Measurements from ENCODE around the gene TXNRD1.
"Not testable (repeated sequence)": the region's sequence is repeated elsewhere in the genome, so short reads cannot be mapped to it uniquely, and the experiment has no call there.

Gene TXNRD1

GRCh38 chr12:104257913-104258472 lies 42.4 kb downstream of the TXNRD1 start:
- Histone ChIP-seq H3K9ac (ENCODE audit: low read length) (no peak overlapping the region), H3K79me1 (ENCODE audit: low read length) (no peaks in the 10 kb centered on the region), H4K5ac (ENCODE audit: low read length) (no peak overlapping the region), H3K79me2 (ENCODE audit: control insufficient read depth, insufficient read depth, low read length) (no peaks in the 10 kb centered on the region), H3K23ac (ENCODE audit: low read length) (no peak overlapping the region), H3K27me3 (ENCODE audit: insufficient read depth, low read length, poor library complexity) (no peaks in the 10 kb centered on the region), H2AK5ac (ENCODE audit: low read length) (no peak overlapping the region), H3K4ac (ENCODE audit: low read depth, low read length) (no peak overlapping the region), H3K18ac (ENCODE audit: low read length) (no peak overlapping the region), H2BK120ac (ENCODE audit: low read depth, low read length) (no peak overlapping the region), H2BK15ac (replicated peaks; ENCODE audit: low read depth) (no peak overlapping the region), H2BK5ac (ENCODE audit: low read length) (no peak overlapping the region), H3K4me3 (ENCODE audit: low read length) (no peak overlapping the region), H3K56ac (ENCODE audit: low read length) (no peak overlapping the region), H3K4me2 (ENCODE audit: low read length) (no peak overlapping the region), H4K8ac (ENCODE audit: low read depth, low read length) (no peak overlapping the region), H3K4me1 (ENCODE audit: control insufficient read depth, low read depth, low read length) (no peaks in the 10 kb centered on the region), H3K36me3 (ENCODE audit: control insufficient read depth, insufficient read depth, low read length) (no peaks in the 10 kb centered on the region), H3K27ac (ENCODE audit: low read depth, low read length) (no peak overlapping the region)
- no peak for DNase-seq

- no peaks in the 10 kb centered on the region for H3K4me1 ChIP-seq (ENCODE audit: control insufficient read depth, low read depth, low read length)
- no peaks in the 10 kb centered on the region for H3K27me3 ChIP-seq (ENCODE audit: insufficient read depth, low read length, poor library complexity)
- H3K56ac ChIP-seq (ENCODE audit: low read length) = no peak overlapping the region
- H3K36me3 ChIP-seq (ENCODE audit: control insufficient read depth, insufficient read depth, low read length) = no peaks in the 10 kb centered on the region
- DNase-seq = no peak
- no peak overlapping the region for H2BK120ac ChIP-seq (ENCODE audit: low read depth, low read length)
- H3K4me3 ChIP-seq (ENCODE audit: low read length) = no peak overlapping the region
- H3K4ac ChIP-seq (ENCODE audit: low read depth, low read length) = no peak overlapping the region
- no peak overlapping the region for H2BK5ac ChIP-seq (ENCODE audit: low read length)
- no peak overlapping the region for H3K9ac ChIP-seq (ENCODE audit: low read length)
- no peak overlapping the region for H2AK5ac ChIP-seq (ENCODE audit: low read length)
- no peak overlapping the region for H2BK15ac ChIP-seq (replicated peaks; ENCODE audit: low read depth)
- H4K5ac ChIP-seq (ENCODE audit: low read length) = no peak overlapping the region
- no peak overlapping the region for H3K23ac ChIP-seq (ENCODE audit: low read length)
- H3K27ac ChIP-seq (ENCODE audit: low read depth, low read length) = no peak overlapping the region
- WGBS (ENCODE audit: extremely low coverage, insufficient coverage, low lambda C conversion rate) = no CpG with 5 or more reads among the region's 2 CpGs
- H3K18ac ChIP-seq (ENCODE audit: low read length) = no peak overlapping the region
- no peaks in the 10 kb centered on the region for H3K79me2 ChIP-seq (ENCODE audit: control insufficient read depth, insufficient read depth, low read length)
- H3K4me2 ChIP-seq (ENCODE audit: low read length) = no peak overlapping the region
- no peaks in the 10 kb centered on the region for H3K79me1 ChIP-seq (ENCODE audit: low read length)
- no peak overlapping the region for H4K8ac ChIP-seq (ENCODE audit: low read depth, low read length)
These were observed 43.0 kb downstream of the TXNRD1 start for GRCh38 chr12:104258476-104259067.

GRCh38 chr12:104263026-104263425 lies 47.4 kb downstream of the TXNRD1 start:
- Histone ChIP-seq H3K27ac (ENCODE audit: low read depth, low read length) (no peak overlapping the region), H2BK5ac (ENCODE audit: low read length) (no peak overlapping the region), H3K79me1 (ENCODE audit: low read length) (no peaks in the 10 kb centered on the region), H2AK5ac (ENCODE audit: low read length) (no peak overlapping the region), H3K4me2 (ENCODE audit: low read length) (no peak overlapping the region), H3K27me3 (ENCODE audit: insufficient read depth, low read length, poor library complexity) (no peaks in the 10 kb centered on the region), H3K9ac (ENCODE audit: low read length) (no peak overlapping the region), H3K23ac (ENCODE audit: low read length) (no peak overlapping the region), H2BK120ac (ENCODE audit: low read depth, low read length) (no peak overlapping the region), H3K18ac (ENCODE audit: low read length) (no peak overlapping the region), H3K4ac (ENCODE audit: low read depth, low read length) (no peak overlapping the region), H3K36me3 (ENCODE audit: control insufficient read depth, insufficient read depth, low read length) (no peaks in the 10 kb centered on the region), H3K4me1 (ENCODE audit: control insufficient read depth, low read depth, low read length) (no peaks in the 10 kb centered on the region), H4K5ac (ENCODE audit: low read length) (no peak overlapping the region), H3K4me3 (ENCODE audit: low read length) (no peak overlapping the region), H2BK15ac (replicated peaks; ENCODE audit: low read depth) (no peak overlapping the region), H3K79me2 (ENCODE audit: control insufficient read depth, insufficient read depth, low read length) (no peaks in the 10 kb centered on the region), H4K8ac (ENCODE audit: low read depth, low read length) (no peak overlapping the region), H3K56ac (ENCODE audit: low read length) (no peak overlapping the region)
- no peak for DNase-seq
- WGBS (ENCODE audit: extremely low coverage, insufficient coverage, low lambda C conversion rate) = no CpG with 5 or more reads among the region's 4 CpGs

GRCh38 chr12:104263580-104264358 lies 48.2 kb downstream of the TXNRD1 start:
- H3K4ac ChIP-seq (ENCODE audit: low read depth, low read length) = no peak overlapping the region
- no peaks in the 10 kb centered on the region for H3K79me2 ChIP-seq (ENCODE audit: control insufficient read depth, insufficient read depth, low read length)
- H3K4me2 ChIP-seq (ENCODE audit: low read length) = no peak overlapping the region
- H3K23ac ChIP-seq (ENCODE audit: low read length) = no peak overlapping the region
- no peak for DNase-seq
- H3K36me3 ChIP-seq (ENCODE audit: control insufficient read depth, insufficient read depth, low read length) = no peaks in the 10 kb centered on the region
- no peak overlapping the region for H3K27ac ChIP-seq (ENCODE audit: low read depth, low read length)
- no peaks in the 10 kb centered on the region for H3K27me3 ChIP-seq (ENCODE audit: insufficient read depth, low read length, poor library complexity)
- no peak overlapping the region for H3K18ac ChIP-seq (ENCODE audit: low read length)
- no CpG with 5 or more reads among the region's 1 CpG for WGBS (ENCODE audit: extremely low coverage, insufficient coverage, low lambda C conversion rate)
- H2BK120ac ChIP-seq (ENCODE audit: low read depth, low read length) = no peak overlapping the region
- no peaks in the 10 kb centered on the region for H3K79me1 ChIP-seq (ENCODE audit: low read length)
- H2BK5ac ChIP-seq (ENCODE audit: low read length) = no peak overlapping the region
- no peak overlapping the region for H2AK5ac ChIP-seq (ENCODE audit: low read length)
- no peak overlapping the region for H4K5ac ChIP-seq (ENCODE audit: low read length)
- no peak overlapping the region for H2BK15ac ChIP-seq (replicated peaks; ENCODE audit: low read depth)
- no peak overlapping the region for H3K9ac ChIP-seq (ENCODE audit: low read length)
- no peak overlapping the region for H4K8ac ChIP-seq (ENCODE audit: low read depth, low read length)
- H3K4me3 ChIP-seq (ENCODE audit: low read length) = no peak overlapping the region
- peak overlapping the region; percentile 7 for H3K56ac ChIP-seq (ENCODE audit: low read length)
- no peaks in the 10 kb centered on the region for H3K4me1 ChIP-seq (ENCODE audit: control insufficient read depth, low read depth, low read length)

GRCh38 chr12:104265436-104265835 lies 49.9 kb downstream of the TXNRD1 start:
- H4K5ac ChIP-seq (ENCODE audit: low read length); H3K4ac ChIP-seq (ENCODE audit: low read depth, low read length); H3K4me3 ChIP-seq (ENCODE audit: low read length); H2AK5ac ChIP-seq (ENCODE audit: low read length); H4K8ac ChIP-seq (ENCODE audit: low read depth, low read length); H2BK15ac ChIP-seq (replicated peaks; ENCODE audit: low read depth); H3K23ac ChIP-seq (ENCODE audit: low read length); H3K4me2 ChIP-seq (ENCODE audit: low read length); H3K9ac ChIP-seq (ENCODE audit: low read length); H2BK5ac ChIP-seq (ENCODE audit: low read length); H3K18ac ChIP-seq (ENCODE audit: low read length); H3K36me3 ChIP-seq (ENCODE audit: control insufficient read depth, insufficient read depth, low read length); H3K27me3 ChIP-seq (ENCODE audit: insufficient read depth, low read length, poor library complexity); H3K79me2 ChIP-seq (ENCODE audit: control insufficient read depth, insufficient read depth, low read length); H3K27ac ChIP-seq (ENCODE audit: low read depth, low read length); H3K4me1 ChIP-seq (ENCODE audit: control insufficient read depth, low read depth, low read length); H3K79me1 ChIP-seq (ENCODE audit: low read length); H2BK120ac ChIP-seq (ENCODE audit: low read depth, low read length); H3K56ac ChIP-seq (ENCODE audit: low read length); DNase-seq: not testable (repeated sequence)
- no CpG with 5 or more reads among the region's 24 CpGs for WGBS (ENCODE audit: extremely low coverage, insufficient coverage, low lambda C conversion rate)
